HG03066 (cell line): ENCODE measurements around the gene AMFR.

Experiments
- ATAC-seq: cut with Tn5 transposase; IDR thresholded peaks from one replicate; pipeline ENCODE4 v1.9.1; 2021; ENCODE audit warnings: low read depth; ENCODE audit not compliant: unreplicated experiment

Gene AMFR

DNA sequence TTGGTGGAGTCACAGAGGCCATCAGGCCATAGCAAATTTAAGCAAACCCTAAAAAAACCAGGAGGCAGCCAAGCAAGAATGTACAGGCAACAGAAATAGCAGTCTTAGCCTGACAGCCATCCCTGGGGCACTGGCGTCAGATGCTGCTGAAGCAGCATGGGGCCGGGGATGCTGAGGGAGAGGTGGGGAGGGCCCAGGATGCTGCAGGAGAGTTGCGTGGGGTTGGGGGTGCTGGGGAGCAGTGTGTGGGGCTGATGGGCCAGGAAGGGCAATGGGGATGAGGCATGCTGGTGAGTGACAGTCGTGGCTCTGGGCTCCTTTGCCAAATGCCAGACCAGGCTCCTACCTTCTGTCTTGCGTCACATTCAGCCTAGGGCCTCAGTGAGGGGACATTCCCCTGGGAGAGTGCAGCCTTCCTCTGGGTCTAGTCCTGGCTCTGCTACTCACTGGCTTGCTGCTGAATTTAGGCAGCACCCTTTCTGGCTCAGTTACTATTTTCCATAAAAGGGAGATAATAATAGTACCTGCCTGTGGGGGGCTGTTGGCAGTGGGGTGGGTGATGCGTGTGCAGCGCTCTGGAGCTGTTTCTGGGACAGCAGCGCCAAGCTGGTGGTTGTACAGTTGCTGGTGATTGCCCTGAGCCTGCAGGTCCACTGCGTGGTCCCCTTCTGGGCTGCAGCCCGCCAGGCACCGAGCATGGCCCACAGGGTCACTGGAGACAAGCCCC lies 88.1 kb downstream of the AMFR start:
- no peak for ATAC-seq

DNA sequence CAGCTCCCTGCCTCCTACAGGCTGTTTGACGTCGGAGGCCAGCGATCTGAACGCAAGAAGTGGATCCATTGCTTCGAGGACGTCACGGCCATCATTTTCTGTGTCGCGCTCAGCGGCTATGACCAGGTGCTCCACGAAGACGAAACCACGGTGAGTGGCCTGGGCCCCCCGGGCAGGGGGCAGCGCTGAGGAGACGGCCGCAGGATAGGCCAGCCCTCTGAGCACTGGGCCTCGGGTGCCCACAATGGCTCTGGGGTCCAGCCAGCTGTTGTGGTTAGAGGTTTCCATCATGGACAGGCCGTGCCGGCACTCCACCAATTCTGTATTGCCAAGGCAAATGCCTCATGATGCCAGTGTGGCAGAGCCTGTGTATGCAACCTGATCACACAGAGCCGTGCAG lies 88.6 kb downstream of the AMFR start:
- no peak for ATAC-seq

- no peak for ATAC-seq
These were observed 89.2 kb downstream of the AMFR start for GRCh38 chr16:56336071-56336688.

DNA sequence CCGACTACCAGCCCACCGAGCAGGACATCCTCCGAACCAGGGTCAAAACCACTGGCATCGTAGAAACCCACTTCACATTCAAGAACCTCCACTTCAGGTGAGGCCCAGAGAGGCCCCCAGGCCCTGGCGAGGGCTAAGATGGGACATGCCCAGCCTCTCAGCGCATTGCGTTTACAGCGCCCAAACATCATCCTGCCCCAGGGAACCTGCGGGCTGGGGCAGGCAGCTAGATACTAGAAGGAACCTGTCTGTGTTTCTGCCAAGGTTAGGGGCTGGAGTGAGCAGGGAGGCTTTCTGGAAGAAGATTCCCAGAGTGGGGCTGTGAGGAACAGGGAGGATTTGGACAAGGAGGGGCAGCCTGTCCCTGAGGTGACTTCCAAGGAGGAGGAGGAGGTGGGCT lies 90.6 kb downstream of the AMFR start:
- no peak for ATAC-seq

GRCh38 chr16:56332464-56333079 lies 92.8 kb downstream of the AMFR start:
- no peak for ATAC-seq

DNA sequence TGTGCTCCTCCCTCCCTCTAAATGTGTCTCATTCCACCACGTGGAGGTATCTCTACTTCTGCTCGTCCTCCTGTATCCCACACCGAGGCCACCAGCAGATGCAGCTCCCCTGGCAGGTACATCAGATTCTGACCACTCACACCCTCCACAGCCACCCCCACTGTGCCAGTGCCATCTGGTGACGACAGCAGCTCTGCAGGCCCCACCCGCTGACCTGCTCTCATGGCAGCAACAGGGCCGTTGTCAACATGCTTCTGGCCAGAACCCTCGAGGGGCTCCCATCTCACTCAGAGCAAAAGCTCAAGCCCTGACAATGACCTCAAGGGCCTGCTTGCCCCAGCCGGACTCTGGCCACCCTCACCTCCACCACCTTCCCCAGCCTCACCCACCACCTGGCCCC lies 93.4 kb downstream of the AMFR start:
- ATAC-seq: no peak

- no peak for ATAC-seq
These were observed 93.9 kb downstream of the AMFR start for GRCh38 chr16:56331399-56331798.

- no peak for ATAC-seq
These were observed 94.9 kb downstream of the AMFR start for GRCh38 chr16:56330476-56330875.

DNA sequence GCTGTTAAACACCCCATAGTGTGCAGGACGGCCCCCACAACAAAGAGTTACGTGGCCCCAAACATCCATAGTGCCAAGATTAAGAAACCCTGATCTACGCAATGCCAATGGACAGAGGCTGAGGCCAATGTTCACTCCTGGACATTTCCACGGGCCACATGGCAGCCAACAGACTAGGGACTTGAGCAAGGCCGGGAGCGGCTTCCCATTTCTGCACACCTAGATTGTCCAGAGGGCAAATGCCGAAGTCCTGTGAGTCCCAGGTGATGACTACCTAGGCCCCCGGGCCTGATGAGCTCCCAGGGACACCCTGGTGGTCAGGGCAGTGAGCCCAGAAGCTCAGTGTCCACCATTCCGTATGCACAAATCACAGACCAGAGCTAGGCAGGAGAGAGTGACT lies 95.5 kb downstream of the AMFR start:
- ATAC-seq: no peak

GRCh38 chr16:56328276-56329022 lies 96.9 kb downstream of the AMFR start:
- ATAC-seq: no peak

DNA sequence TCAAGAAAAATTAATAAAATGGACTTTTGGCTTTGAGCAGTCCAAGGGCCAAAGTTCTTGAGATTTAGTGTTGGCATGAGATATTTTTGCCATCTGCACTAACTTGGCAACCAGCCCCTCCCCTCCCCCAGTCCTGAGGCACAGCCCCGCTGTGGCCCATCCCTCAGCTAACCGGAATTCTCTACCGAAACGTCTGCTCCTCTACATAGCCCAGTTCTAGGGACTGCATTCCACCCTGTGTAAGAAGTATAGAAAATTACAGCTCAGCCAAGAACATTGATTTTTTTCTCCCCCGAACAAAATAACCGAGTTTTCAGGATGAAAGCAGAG lies 97.5 kb downstream of the AMFR start:
- no peak for ATAC-seq

DNA sequence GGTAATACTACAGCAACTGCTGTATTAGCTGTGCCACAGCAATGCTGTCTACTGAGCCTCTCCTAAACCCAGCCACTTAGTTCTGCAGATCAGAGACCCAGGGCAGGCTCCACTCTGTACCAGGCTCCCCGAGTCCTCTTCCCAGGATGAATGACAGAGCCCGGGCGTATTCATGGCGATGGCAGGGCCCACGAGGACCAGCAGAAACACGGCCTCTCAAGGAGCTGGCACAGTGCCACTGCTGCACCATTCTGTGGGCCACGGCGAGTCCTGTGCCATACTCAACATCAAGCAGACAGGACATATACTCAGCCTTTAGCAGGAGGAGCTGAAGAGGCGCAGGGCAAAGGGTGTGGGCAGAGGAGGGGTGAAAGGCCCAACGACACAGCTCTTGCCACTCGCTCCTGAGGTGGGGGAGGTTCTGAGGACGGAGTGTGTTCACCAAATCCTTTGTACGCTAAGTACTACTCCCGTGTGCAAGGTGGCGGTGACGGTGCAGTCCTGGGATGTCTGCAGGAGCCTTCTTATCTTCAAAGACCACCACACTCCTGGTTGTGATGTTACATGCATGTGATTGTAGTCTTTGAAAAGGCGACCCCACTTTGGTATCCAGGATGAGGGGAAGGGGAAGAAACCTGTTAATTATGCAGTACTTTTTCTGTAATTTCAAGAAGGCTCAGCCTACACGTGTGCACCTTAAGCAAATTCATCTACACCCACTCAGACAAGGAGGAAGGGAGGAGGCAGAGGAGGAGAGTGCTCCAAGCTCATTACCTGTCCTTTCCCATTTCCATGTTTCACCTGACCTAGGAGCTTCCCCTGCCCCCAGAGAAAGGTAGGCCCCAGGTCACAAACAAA lies 98.0 kb downstream of the AMFR start:
- ATAC-seq: no peak

GRCh38 chr16:56325956-56326355 lies 99.4 kb downstream of the AMFR start:
- no peak for ATAC-seq

GRCh38 chr16:56324406-56324805 lies 100.9 kb downstream of the AMFR start:
- ATAC-seq: no peak

DNA sequence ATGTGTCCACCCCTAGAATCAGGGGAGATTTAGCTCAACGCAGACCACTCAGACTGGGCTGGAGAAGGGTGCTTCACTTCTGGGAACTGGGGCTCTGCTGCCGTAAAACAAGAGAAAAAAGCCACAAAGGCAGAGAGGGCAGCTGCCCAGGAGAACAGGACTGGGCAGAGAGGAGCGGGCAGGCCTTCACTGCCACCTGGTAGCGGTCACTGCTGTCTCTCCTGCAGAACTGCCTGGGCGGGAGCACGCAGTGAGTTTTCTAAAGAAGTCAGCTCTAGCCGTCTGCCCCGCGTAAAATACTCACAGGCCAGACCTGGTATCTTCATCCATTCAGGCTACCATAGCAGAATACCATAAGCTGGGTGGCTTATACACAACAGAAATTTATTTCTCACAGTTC lies 103.8 kb downstream of the AMFR start:
- ATAC-seq: no peak

DNA sequence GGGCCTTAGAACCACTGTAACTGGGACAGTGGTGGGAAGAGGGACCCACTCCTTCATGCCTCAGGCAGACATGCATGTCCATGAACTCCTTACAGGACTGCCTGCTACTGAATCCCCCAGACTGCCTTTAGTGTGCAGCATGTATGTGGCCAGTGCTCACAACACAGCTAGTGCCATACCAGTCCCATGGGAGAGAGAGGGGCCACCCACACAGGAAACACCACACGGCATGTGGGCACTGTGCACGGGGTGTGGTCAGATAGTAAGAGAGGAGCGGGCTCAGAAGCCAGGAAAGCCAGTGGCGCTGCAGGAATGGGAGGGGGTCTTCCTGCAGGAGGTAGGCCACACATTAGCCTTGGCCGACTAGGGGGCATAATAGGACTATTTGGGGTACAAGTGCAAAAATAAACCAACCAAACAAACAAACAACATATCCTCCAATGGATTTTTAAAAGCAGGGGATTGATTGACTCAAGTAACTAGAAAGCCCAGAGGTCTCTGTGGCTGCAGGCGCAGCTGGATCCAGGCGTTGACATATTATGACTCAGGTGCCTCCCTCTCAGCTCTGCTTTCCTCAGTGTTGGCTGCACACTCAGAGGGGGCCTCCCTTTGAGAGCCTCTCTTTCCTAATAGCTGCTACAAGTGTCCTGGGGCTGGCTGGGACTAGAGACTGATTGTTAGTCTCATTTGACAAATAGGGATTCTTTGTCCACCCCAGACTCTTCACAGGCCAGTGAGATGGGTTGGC lies 104.4 kb downstream of the AMFR start:
- ATAC-seq: no peak

DNA sequence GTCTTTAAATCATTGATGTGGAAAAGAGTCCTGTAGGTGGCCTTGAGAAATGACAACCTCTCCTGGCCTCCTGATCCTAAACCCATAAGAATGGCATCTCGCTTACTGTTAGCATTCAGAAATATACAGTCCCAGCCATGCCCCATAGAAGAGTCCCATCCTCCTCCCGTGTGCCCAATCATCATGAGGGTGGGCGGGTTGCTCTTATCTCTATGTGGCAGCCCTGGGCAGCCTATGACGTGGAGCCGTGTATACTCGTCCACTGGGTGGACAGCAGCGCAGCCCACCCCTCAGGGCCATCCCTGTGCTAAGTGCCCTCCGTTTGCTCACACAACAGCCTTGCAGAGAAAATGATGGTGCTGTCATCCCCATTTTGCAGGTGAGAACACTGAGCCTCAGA lies 105.3 kb downstream of the AMFR start:
- no peak for ATAC-seq

DNA sequence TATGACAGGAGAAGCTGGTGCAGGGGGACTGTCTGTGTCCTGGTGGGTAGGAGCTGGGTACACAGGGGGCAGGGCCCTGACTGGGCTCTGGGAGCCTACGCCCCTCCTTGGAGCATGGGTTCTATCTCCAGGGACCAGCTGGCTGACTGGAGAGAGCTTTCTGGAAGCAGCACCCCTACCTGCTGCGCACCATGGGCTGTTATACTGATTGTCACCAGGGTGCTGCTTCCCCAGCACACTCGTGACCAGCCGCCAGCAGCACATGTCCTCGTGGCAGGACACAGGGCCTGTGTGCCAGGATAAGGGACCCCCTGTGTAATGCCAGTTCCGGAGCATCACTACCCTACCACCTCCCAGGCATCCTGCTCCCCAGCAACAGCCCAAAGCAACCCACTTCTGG lies 106.0 kb downstream of the AMFR start:
- ATAC-seq: no peak

- no peak for ATAC-seq
These were observed 106.6 kb downstream of the AMFR start for GRCh38 chr16:56318827-56319140.
